Esophagus muscularis mucosa (tissue), 4 donors: ENCODE measurements around the gene RNF217. TPM values are rescaled to one million over a fixed set of nuclear protein-coding genes. Genes with fewer than 3 reads are reported as not detected.

ENCODE experiments used
- DNase-seq: peaks from one replicate; pipeline ENCODE4 v3.0.0-alpha.2; 2017; ENCODE audit errors: extremely low spot score
- H3K27ac ChIP-seq, 4 donors: fragments of 200-600 bp; sonication (generic); replicated peaks in 1 of 4; 1 replicate in 3 of 4; 2 replicates in 1 of 4; pipeline ENCODE4 v1.5.1; 2016 to 2019; ENCODE audit warnings: mild to moderate bottlenecking in 1 of 4
- H3K27me3 ChIP-seq, 4 donors: fragments of 200-600 bp; sonication (generic); one replicate each; pipeline versions ENCODE4 v1.5.1 to v1.6.0; 2016 to 2019
- H3K36me3 ChIP-seq, 4 donors: fragments of 200-600 bp; sonication (generic); one replicate each; pipeline ENCODE4 v1.5.1; 2016 to 2019
- H3K4me1 ChIP-seq, 4 donors: fragments of 200-600 bp; sonication (generic); one replicate each; pipeline ENCODE4 v1.5.1; 2016 to 2019
- H3K4me3 ChIP-seq, 4 donors: fragments of 200-600 bp; sonication (generic); 1 replicate in 2 of 4; 2 replicates in 2 of 4; pipeline ENCODE4 v1.5.1; 2016 to 2019; ENCODE audit warnings: mild to moderate bottlenecking in 4 of 4, moderate library complexity in 1 of 4
- H3K9me3 ChIP-seq, 4 donors: fragments of 200-600 bp; sonication (generic); 1 replicate in 3 of 4; 2 replicates in 1 of 4; pipeline ENCODE4 v1.5.1; 2016 to 2019
- EP300 ChIP-seq: sonication (generic); formaldehyde crosslinking; IDR thresholded peaks from one replicate; pipeline ENCODE4 v1.6.1; 2017; ENCODE audit warnings: antibody characterized with exemption
- POLR2A ChIP-seq: fragments of 450-650 bp; IDR thresholded peaks from one replicate; pipeline ENCODE4 v1.6.1; 2017; ENCODE audit warnings: antibody characterized with exemption, moderate library complexity, mild to moderate bottlenecking, low read depth
- POLR2AphosphoS5 ChIP-seq, 2 donors: sonication (generic); formaldehyde crosslinking; IDR thresholded peaks; one replicate each; pipeline ENCODE4 v1.6.1; 2017; ENCODE audit warnings: antibody characterized with exemption in 2 of 2
- WGBS: methylation state at CpG from one replicate; pipeline ENCODE4 v1.1.5; 2018; 5-methylcytosine and 5-hydroxymethylcytosine counted together
- intact Hi-C: fragments of 100-400 bp; cut with DNase I; formaldehyde crosslinking; loops from one replicate; pipeline ENCODE4 v1.15.1; 2023
- total RNA-seq, 4 donors: library from RNA; depleted of rRNA; stranded (reverse); fragments of >200 nt; gene quantifications; one replicate each; pipeline versions ENCODE4 v1.1.0 to v1.2.1, GENCODE V29; 2016
- TF ChIP-seq, protein P1 (sequence below), 3 experiments: fragments of 200-600 bp in 2 of 3; fragments of 450-650 bp in 1 of 3; sonication (generic) in 2 of 3; IDR thresholded peaks; one replicate each; pipeline ENCODE4 v1.5.1; 2017 to 2019; ENCODE audit warnings: antibody characterized with exemption in 3 of 3, mild to moderate bottlenecking in 2 of 3, moderate library complexity in 1 of 3

Gene RNF217
- total RNA-seq, 4 donors from 2014 or later, result 20.0 to 34.9 (median 23.2) TPM

DNA sequence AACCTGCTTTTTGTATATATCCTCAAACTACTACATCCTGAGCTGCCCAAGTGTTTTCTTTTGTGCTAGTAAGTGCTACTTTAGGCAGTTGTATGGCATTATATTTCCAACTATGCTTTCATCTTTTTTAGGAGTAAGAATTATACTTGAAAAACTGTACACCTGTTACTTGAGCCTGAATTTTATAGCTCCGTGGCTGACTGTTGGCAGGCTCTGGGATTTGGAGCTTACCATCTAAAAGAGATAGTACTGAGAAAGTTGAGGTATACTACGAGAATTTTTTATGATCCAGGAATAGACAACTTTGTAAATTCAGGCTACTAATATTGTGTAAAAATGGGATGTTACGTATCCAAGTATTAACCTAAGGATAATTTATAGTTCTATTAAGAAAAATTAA is 32.4 kb downstream of the RNF217 start:
- Histone ChIP-seq H3K36me3 (no peaks in the 10 kb centered on the region), H3K9me3 (no peaks in the 10 kb centered on the region), H3K4me3 (no peak overlapping the region), H3K27ac (no peak overlapping the region), H3K4me1 (peaks cover 0 to 41% (median 15%) of the 10 kb centered on the region in 4 donors), H3K27me3 (no peaks in the 10 kb centered on the region)
- no peak for DNase-seq
- 65% methylated on average over 3 of the region's 3 CpGs for WGBS
- intact Hi-C loops, result no loop called here
- TF ChIP-seq EP300 (no peak), POLR2A (no peak), POLR2AphosphoS5 (IDR thresholded peaks at IDR 0.05) (no peak)
- TF ChIP-seq, protein P1, sequence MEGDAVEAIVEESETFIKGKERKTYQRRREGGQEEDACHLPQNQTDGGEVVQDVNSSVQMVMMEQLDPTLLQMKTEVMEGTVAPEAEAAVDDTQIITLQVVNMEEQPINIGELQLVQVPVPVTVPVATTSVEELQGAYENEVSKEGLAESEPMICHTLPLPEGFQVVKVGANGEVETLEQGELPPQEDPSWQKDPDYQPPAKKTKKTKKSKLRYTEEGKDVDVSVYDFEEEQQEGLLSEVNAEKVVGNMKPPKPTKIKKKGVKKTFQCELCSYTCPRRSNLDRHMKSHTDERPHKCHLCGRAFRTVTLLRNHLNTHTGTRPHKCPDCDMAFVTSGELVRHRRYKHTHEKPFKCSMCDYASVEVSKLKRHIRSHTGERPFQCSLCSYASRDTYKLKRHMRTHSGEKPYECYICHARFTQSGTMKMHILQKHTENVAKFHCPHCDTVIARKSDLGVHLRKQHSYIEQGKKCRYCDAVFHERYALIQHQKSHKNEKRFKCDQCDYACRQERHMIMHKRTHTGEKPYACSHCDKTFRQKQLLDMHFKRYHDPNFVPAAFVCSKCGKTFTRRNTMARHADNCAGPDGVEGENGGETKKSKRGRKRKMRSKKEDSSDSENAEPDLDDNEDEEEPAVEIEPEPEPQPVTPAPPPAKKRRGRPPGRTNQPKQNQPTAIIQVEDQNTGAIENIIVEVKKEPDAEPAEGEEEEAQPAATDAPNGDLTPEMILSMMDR (IDR thresholded peaks at IDR 0.05), result no peak

DNA sequence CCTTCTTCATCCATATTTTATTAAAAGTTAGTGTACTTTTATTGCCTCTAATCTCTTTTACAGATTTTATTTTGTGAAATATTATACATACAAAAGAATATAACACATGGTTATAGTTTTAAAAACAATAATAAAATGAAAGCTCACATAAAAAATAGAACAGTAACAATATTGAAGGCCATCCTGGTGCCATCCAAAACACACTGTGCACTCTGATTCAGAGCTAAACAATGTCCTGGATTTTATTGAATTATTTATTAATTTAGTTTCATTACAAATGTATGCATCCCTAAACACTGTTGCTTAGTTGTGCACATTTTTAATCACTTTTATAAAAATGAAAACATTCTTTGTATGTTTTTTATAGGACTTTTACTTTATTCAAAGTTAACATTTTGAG is 32.9 kb downstream of the RNF217 start:
- TF ChIP-seq POLR2A, result no peak
- TF ChIP-seq EP300, result no peak
- TF ChIP-seq, protein P1 (IDR thresholded peaks at IDR 0.05), result no peak
- TF ChIP-seq POLR2AphosphoS5 (IDR thresholded peaks at IDR 0.05), result no peak
- DNase-seq, result no peak
- peaks cover 0 to 41% (median 15%) of the 10 kb centered on the region in 4 donors for H3K4me1 ChIP-seq
- no peaks in the 10 kb centered on the region for H3K27me3 ChIP-seq
- H3K9me3 ChIP-seq, result no peaks in the 10 kb centered on the region
- H3K4me3 ChIP-seq, result no peak overlapping the region
- no peaks in the 10 kb centered on the region for H3K36me3 ChIP-seq
- intact Hi-C loops, result no loop called here
- H3K27ac ChIP-seq, result no peak overlapping the region

DNA sequence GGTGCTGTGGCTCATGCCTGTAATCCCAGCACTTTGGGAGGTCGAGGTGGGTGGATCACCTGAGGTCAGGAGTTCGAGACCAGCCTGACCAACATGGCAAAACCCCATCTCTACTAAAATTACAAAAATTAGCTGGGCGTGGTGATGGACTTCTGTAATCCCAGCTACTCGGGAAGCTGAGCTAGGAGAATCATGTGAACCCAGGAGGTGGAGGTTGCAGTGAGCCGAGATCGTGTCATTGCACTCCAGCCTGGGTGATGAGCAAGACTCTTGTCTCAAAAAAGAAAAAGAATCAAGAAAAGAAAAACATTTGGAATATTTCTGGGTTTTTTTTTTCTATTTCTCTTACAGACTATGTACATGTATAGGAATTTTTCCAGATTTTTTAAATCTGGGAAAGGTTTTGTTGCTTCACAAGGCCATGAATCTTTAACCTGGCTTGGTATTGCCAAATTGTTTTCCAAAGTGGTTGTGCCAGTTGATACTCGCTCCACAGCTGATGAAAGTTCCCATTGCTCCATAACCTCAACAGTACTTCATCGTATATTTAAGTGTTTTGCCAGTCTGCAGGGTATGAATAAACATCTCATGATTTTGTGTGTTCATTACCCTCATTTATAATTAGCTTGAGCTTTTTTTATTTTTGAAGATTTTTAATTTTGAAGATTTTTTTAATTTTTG is 33.5 kb downstream of the RNF217 start:
- intact Hi-C loops, result no loop called here
- no peak for DNase-seq
- TF ChIP-seq EP300, result no peak
- TF ChIP-seq POLR2AphosphoS5 (IDR thresholded peaks at IDR 0.05), result no peak
- peaks cover 0 to 37% (median 15%) of the 10 kb centered on the region in 4 donors for H3K4me1 ChIP-seq
- no peaks in the 10 kb centered on the region for H3K36me3 ChIP-seq
- no peaks in the 10 kb centered on the region for H3K27me3 ChIP-seq
- WGBS, result 92% methylated on average over 8 of the region's 8 CpGs
- no peak overlapping the region for H3K27ac ChIP-seq
- H3K4me3 ChIP-seq, result no peak overlapping the region
- H3K9me3 ChIP-seq, result no peaks in the 10 kb centered on the region

DNA sequence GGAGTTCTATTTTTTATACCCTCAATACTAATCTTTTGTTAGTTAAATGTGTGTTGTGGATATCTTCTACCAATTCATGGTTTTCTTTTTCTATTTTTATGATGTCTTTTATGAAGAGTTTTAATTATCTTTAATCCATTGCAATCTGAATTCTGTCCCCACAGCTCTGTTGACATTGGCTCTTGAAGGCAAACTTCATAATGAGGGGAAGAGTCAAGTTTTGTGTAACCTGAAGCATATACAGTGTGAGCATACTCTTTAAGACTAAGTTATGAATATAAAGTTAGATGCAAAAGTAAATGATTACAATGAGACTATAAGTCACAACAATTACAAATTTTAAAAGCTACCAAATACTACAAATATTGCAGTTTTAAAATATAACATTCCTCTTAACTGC is 34.2 kb downstream of the RNF217 start:
- TF ChIP-seq POLR2AphosphoS5 (IDR thresholded peaks at IDR 0.05), result no peak
- TF ChIP-seq EP300, result no peak
- TF ChIP-seq POLR2A, result no peak
- TF ChIP-seq, protein P1 (IDR thresholded peaks at IDR 0.05), result no peak

DNA sequence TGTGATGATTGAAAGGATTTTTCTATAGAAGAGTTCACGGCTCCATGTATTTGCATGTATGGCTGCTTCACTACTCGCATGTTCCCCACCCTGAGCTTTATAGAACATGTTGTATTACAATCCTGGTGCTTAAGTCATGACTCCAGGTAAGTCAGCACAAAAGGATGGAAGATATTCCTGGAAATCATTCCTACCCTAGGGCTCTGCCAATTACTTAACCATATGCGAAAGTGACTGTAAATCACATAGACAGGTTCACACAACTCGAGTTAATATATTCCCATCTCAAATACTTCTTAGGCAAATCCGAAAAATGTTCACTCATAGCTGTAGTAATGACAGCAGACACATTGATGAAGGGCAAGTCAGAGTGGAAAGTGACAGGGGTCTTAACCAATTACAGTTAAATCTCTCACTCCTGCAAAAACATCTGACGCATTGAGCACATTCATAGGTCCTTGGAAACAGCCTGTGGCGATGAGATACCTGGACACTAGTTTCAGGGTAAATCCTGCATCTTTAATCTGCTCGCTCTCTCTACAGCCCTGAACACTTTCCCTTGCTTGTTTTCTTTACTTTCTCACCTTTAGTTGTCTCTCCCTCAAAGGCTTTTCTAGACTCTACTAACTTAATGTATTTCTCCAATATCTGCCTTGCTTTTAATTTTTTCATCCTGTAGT is 35.1 kb downstream of the RNF217 start:
- Histone ChIP-seq H3K4me3 (no peak overlapping the region), H3K9me3 (no peaks in the 10 kb centered on the region), H3K27ac (no peak overlapping the region), H3K27me3 (no peaks in the 10 kb centered on the region), H3K4me1 (peaks cover 3 to 37% (median 23%) of the 10 kb centered on the region in 4 donors), H3K36me3 (no peaks in the 10 kb centered on the region)
- DNase-seq, result no peak
- no peak for TF ChIP-seq POLR2AphosphoS5 (IDR thresholded peaks at IDR 0.05)
- TF ChIP-seq, protein P1 (IDR thresholded peaks at IDR 0.05), result no peak
- TF ChIP-seq POLR2A, result no peak
- TF ChIP-seq EP300, result no peak
- intact Hi-C loops, result no loop called here
- 88% methylated on average over 8 of the region's 8 CpGs for WGBS

More for the DNA sequence above, 34.2 kb downstream of the RNF217 start:
- no peak overlapping the region for H3K27ac ChIP-seq
- intact Hi-C loops, result no loop called here
- no peak for DNase-seq
- H3K9me3 ChIP-seq, result no peaks in the 10 kb centered on the region
- H3K27me3 ChIP-seq, result no peaks in the 10 kb centered on the region
- H3K4me3 ChIP-seq, result no peak overlapping the region
- no peaks in the 10 kb centered on the region for H3K36me3 ChIP-seq
- peaks cover under 1 to 32% (median 14%) of the 10 kb centered on the region in 4 donors for H3K4me1 ChIP-seq
